A673 (cell line): ENCODE measurements around the gene HPSE. TPM values are rescaled to one million over a fixed set of nuclear protein-coding genes. Genes with fewer than 3 reads are reported as not detected.

Source experiments
- BruUV-seq: library from RNA; stranded (reverse); fragments of 400-500 nt; replicated peaks from 2 replicates; lab custom pipeline; 2021; lab: Mats Ljungman, UMichigan
- CTCF ChIA-PET: fragments of 300-600 bp; sonication (Branson Sonifier 250); formaldehyde crosslinking; loops from one replicate; lab custom pipeline; 2022; ENCODE audit warnings: antibody characterized with exemption; lab: Charles Lee
- POLR2A ChIA-PET: fragments of 300-600 bp; sonication (Branson Sonifier 250); formaldehyde crosslinking; loops from one replicate; lab custom pipeline; 2022; ENCODE audit warnings: antibody characterized with exemption; ENCODE audit not compliant: low non-redundant PET; lab: Charles Lee
- DNase-seq: peaks from one replicate; pipeline ENCODE4 v3.0.0-alpha.2; 2015; ENCODE audit warnings: low spot score
- H3K27ac ChIP-seq: fragments of 200-600 bp; sonication (generic); 2 replicates; pipeline ENCODE4 v1.5.1; 2016; ENCODE audit warnings: mixed run types, low read depth, mild to moderate bottlenecking, mixed read lengths, antibody characterized with exemption, low read length; ENCODE audit not compliant: poor library complexity, severe bottlenecking
- H3K27me3 ChIP-seq: fragments of 200-600 bp; sonication (generic); replicated peaks from 2 replicates; pipeline ENCODE4 v1.6.1; 2017; ENCODE audit warnings: mixed run types, low read depth, mild to moderate bottlenecking, mixed read lengths, antibody characterized with exemption, low read length; ENCODE audit not compliant: insufficient read depth, poor library complexity
- H3K36me3 ChIP-seq: fragments of 200-600 bp; sonication (generic); 2 replicates; pipeline ENCODE4 v1.6.1; 2016; ENCODE audit warnings: mixed run types, mild to moderate bottlenecking, mixed read lengths, antibody characterized with exemption, low read length; ENCODE audit not compliant: insufficient read depth, poor library complexity, severe bottlenecking
- H3K4me1 ChIP-seq: fragments of 200-600 bp; sonication (generic); 2 replicates; pipeline ENCODE4 v1.6.1; 2017; ENCODE audit warnings: mixed run types, mild to moderate bottlenecking, mixed read lengths, antibody characterized with exemption, low read length; ENCODE audit not compliant: insufficient read depth, poor library complexity, severe bottlenecking
- H3K4me3 ChIP-seq: fragments of 200-600 bp; sonication (generic); 2 replicates; pipeline ENCODE4 v1.5.1; 2016; ENCODE audit warnings: low read depth, mixed run types, mild to moderate bottlenecking, mixed read lengths, low read length; ENCODE audit not compliant: poor library complexity, severe bottlenecking
- H3K9me3 ChIP-seq: fragments of 200-600 bp; sonication (generic); 2 replicates; pipeline ENCODE4 v1.6.1; 2016; ENCODE audit warnings: mixed run types, low read depth, mild to moderate bottlenecking, mixed read lengths, antibody characterized with exemption, low read length; ENCODE audit not compliant: poor library complexity, severe bottlenecking
- CTCF ChIP-seq: fragments of 300-800, 200-600 bp; sonication (generic); conservative IDR thresholded peaks from 2 replicates; pipeline ENCODE4 v1.5.1; 2017; ENCODE audit warnings: low read depth, mild to moderate bottlenecking, antibody characterized with exemption, low read length, moderate library complexity, mixed read lengths
- EZH2 ChIP-seq: fragments of 200-600 bp; sonication (generic); IDR thresholded peaks from 2 replicates; pipeline ENCODE4 v1.6.1; 2017; ENCODE audit warnings: borderline replicate concordance, low read depth, mild to moderate bottlenecking, mixed read lengths, antibody characterized with exemption, low read length; ENCODE audit not compliant: poor library complexity, severe bottlenecking
- intact Hi-C: fragments of 100-400 bp; cut with micrococcal nuclease; formaldehyde crosslinking; loops from one replicate; pipeline ENCODE4 v1.10.0; 2022; ENCODE audit not compliant: unreplicated experiment
- total RNA-seq: library from RNA; stranded (reverse); gene quantifications from 2 replicates; pipeline ENCODE4 v1.2.3, GENCODE V29; 2021

HPSE gene
- total RNA-seq, 1 experiment from 2014 or later, result 0.84 TPM

GRCh38 chr4:83267830-83268475 lies 66.7 kb downstream of the HPSE start:
- no peak overlapping the region for H3K27ac ChIP-seq

GRCh38 chr4:83267121-83267829 lies 67.4 kb downstream of the HPSE start:
- intact Hi-C loops, result no loop called here
- Histone ChIP-seq H3K36me3 (no peaks in the 10 kb centered on the region), H3K27me3 (no peaks in the 10 kb centered on the region), H3K4me3 (no peak overlapping the region), H3K4me1 (no peaks in the 10 kb centered on the region), H3K27ac (no peak overlapping the region), H3K9me3 (no peaks in the 10 kb centered on the region)
- BruUV-seq, result no TSS peak
- ChIA-PET POLR2A (no interaction called here), CTCF (no interaction called here)
- DNase-seq, result no peak
- TF ChIP-seq EZH2, result no peak
- no peak for TF ChIP-seq CTCF

More at GRCh38 chr4:83267830-83268475, 66.7 kb downstream of the HPSE start:
- Histone ChIP-seq H3K27me3 (no peaks in the 10 kb centered on the region), H3K9me3 (no peaks in the 10 kb centered on the region), H3K36me3 (no peaks in the 10 kb centered on the region), H3K4me3 (no peak overlapping the region), H3K4me1 (no peaks in the 10 kb centered on the region)
- CTCF ChIA-PET, result no interaction called here
- DNase-seq, result no peak
- TF ChIP-seq EZH2 (no peak), CTCF (no peak)
- POLR2A ChIA-PET, result no interaction called here
- intact Hi-C loops, result no loop called here
- BruUV-seq, result no TSS peak

- no peak overlapping the region for H3K27ac ChIP-seq
- H3K9me3 ChIP-seq, result no peaks in the 10 kb centered on the region
- intact Hi-C loops, result no loop called here
- ChIA-PET POLR2A (no interaction called here), CTCF (no interaction called here)
- no TSS peak for BruUV-seq
- no peaks in the 10 kb centered on the region for H3K27me3 ChIP-seq
- H3K4me1 ChIP-seq, result no peaks in the 10 kb centered on the region
- TF ChIP-seq EZH2 (no peak), CTCF (no peak)
- H3K4me3 ChIP-seq, result no peak overlapping the region
- DNase-seq, result no peak
- no peaks in the 10 kb centered on the region for H3K36me3 ChIP-seq
Observed at GRCh38 chr4:83266689-83267088, 68.0 kb downstream of the HPSE start.
